GM12878 (cell line): ENCODE results near the gene MN1. TPM values are rescaled to one million over a fixed set of nuclear protein-coding genes. Genes with fewer than 3 reads are reported as not detected.

Experiments used
- ATAC-seq: fragments of 200-7000 bp; cut with Tn5 transposase; 3 replicates; pipeline ENCODE4 v1.9.1; 2020; ENCODE audit warnings: mild to moderate bottlenecking, moderate library complexity
- BruUV-seq: library from RNA; stranded (reverse); fragments of 400-500 nt; replicated peaks from 2 replicates; lab custom pipeline; 2021; lab: Mats Ljungman, UMichigan
- CTCF ChIA-PET: fragments of 300-600 bp; sonication (Branson Sonifier 250); formaldehyde crosslinking; extraction: SDS; loops from one replicate; lab custom pipeline; 2021; ENCODE audit warnings: inconsistent platforms; lab: Yijun Ruan, JAX
- POLR2A ChIA-PET: fragments of 350-600 bp; formaldehyde crosslinking; extraction: SDS; loops from one replicate; lab custom pipeline; 2021; ENCODE audit warnings: inconsistent platforms; lab: Charles Lee
- RAD21 ChIA-PET: fragments of 300-600 bp; sonication (Branson Sonifier 250); formaldehyde crosslinking; loops from one replicate; lab custom pipeline; 2023; ENCODE audit warnings: antibody characterized with exemption; ENCODE audit not compliant: unreplicated experiment; lab: Charles Lee
- SMC1A ChIA-PET: fragments of 300-600 bp; sonication (Branson Sonifier 250); formaldehyde crosslinking; loops from one replicate; lab custom pipeline; 2023; ENCODE audit not compliant: unreplicated experiment, uncharacterized antibody; lab: Charles Lee
- DNase-seq: peaks from one replicate; pipeline ENCODE4 v3.0.0-alpha.2; 2011; ENCODE audit warnings: low read depth, low spot score
- FAIRE-seq: peaks from 3 replicates; lab custom pipeline; 2011; peaks lifted over from hg19 to GRCh38; lab: Jason Lieb, UNC
- H2AFZ ChIP-seq: 2 replicates; pipeline ENCODE4 v1.6.0; 2011; ENCODE audit warnings: low read depth, low read length, control low read depth; ENCODE audit not compliant: control insufficient read depth
- H3K27ac ChIP-seq: 2 replicates; pipeline ENCODE4 v1.5.1; 2011; ENCODE audit warnings: control low read depth; ENCODE audit not compliant: control insufficient read depth, insufficient read depth
- H3K27me3 ChIP-seq, 2 experiments: replicated peaks in 1 of 2; 2 replicates each; pipeline versions ENCODE4 v1.6.0 to v1.6.1; 2011; ENCODE audit warnings: low read length in 1 of 2; ENCODE audit not compliant: control insufficient read depth in 2 of 2, insufficient read depth in 2 of 2
- H3K36me3 ChIP-seq, 2 experiments: 2 replicates each; pipeline ENCODE4 v1.5.1; 2011; ENCODE audit warnings: low read length in 1 of 2; ENCODE audit not compliant: control insufficient read depth in 2 of 2, insufficient read depth in 2 of 2
- H3K4me1 ChIP-seq: 2 replicates; pipeline ENCODE4 v1.6.1; 2011; ENCODE audit warnings: mild to moderate bottlenecking, low read length, moderate library complexity, mixed read lengths; ENCODE audit not compliant: control insufficient read depth, insufficient read depth
- H3K4me2 ChIP-seq: 2 replicates; pipeline ENCODE4 v1.6.0; 2011; ENCODE audit warnings: control low read depth; ENCODE audit not compliant: control insufficient read depth, insufficient read depth
- H3K4me3 ChIP-seq: fragments of 200-600 bp; sonication (generic); 2 replicates; pipeline ENCODE4 v1.5.1; 2016
- H3K79me2 ChIP-seq: 2 replicates; pipeline ENCODE4 v1.6.0; 2011; ENCODE audit warnings: low read length; ENCODE audit not compliant: control insufficient read depth, insufficient read depth
- H3K9ac ChIP-seq: 2 replicates; pipeline ENCODE4 v1.8.0; 2011; ENCODE audit warnings: low read length, control low read depth, mixed read lengths; ENCODE audit not compliant: control insufficient read depth, insufficient read depth
- H3K9me3 ChIP-seq: replicated peaks from 3 replicates; pipeline ENCODE4 v1.5.1; 2011; ENCODE audit warnings: mild to moderate bottlenecking, low read length; ENCODE audit not compliant: control insufficient read depth, insufficient read depth
- H4K20me1 ChIP-seq: 2 replicates; pipeline ENCODE4 v1.6.0; 2011; ENCODE audit not compliant: control insufficient read depth, insufficient read depth
- BRCA1 ChIP-seq: IDR thresholded peaks from 2 replicates; pipeline ENCODE4 v1.6.1; 2011; ENCODE audit warnings: low read depth, low read length, improper control_type of control experiment
- IKZF1 ChIP-seq: fragments of 450-650 bp; conservative IDR thresholded peaks from 2 replicates; pipeline ENCODE4 v1.6.1; 2017; ENCODE audit warnings: antibody characterized with exemption, mild to moderate bottlenecking
- NR2C2 ChIP-seq: IDR thresholded peaks from 2 replicates; pipeline ENCODE4 v1.6.1; 2011; ENCODE audit warnings: borderline replicate concordance, low read depth; ENCODE audit not compliant: control insufficient read depth, insufficient read length
- POLR2AphosphoS5 ChIP-seq: IDR thresholded peaks from 2 replicates; pipeline ENCODE4 v1.6.1; 2011; ENCODE audit warnings: mild to moderate bottlenecking, low read length, inconsistent platforms
- POU2F2 ChIP-seq: IDR thresholded peaks from 3 replicates; pipeline ENCODE4 v1.6.1; 2011; ENCODE audit warnings: low read depth, mild to moderate bottlenecking, low read length, borderline replicate concordance
- RB1 ChIP-seq: fragments of 450-650 bp; formaldehyde crosslinking; IDR thresholded peaks from 2 replicates; pipeline ENCODE4 v1.6.1; 2017; ENCODE audit warnings: mild to moderate bottlenecking, borderline replicate concordance
- SPI1 ChIP-seq: IDR thresholded peaks from 2 replicates; pipeline ENCODE4 v1.6.1; 2011; ENCODE audit warnings: low read depth, mild to moderate bottlenecking, low read length, moderate library complexity, borderline replicate concordance; ENCODE audit not compliant: insufficient read depth
- YY1 ChIP-seq: IDR thresholded peaks from 2 replicates; pipeline ENCODE4 v1.6.1; 2011; ENCODE audit warnings: low read depth, mild to moderate bottlenecking, low read length
- ZNF384 ChIP-seq: IDR thresholded peaks from 2 replicates; pipeline ENCODE4 v1.6.1; 2012; ENCODE audit warnings: low read depth, mild to moderate bottlenecking, low read length, improper control_type of control experiment, borderline replicate concordance
- WGBS: methylation state at CpG from one replicate; pipeline ENCODE4 v1.1.6; 2016; ENCODE audit warnings: low lambda C conversion rate; ENCODE audit not compliant: insufficient replicate concordance, insufficient coverage; ENCODE audit errors: missing lambda C conversion rate; 5-methylcytosine and 5-hydroxymethylcytosine counted together
- in situ Hi-C: fragments of 300-500 bp; cut with MboI; formaldehyde crosslinking; loops from 9 replicates; pipeline ENCODE4 v1.14.3; 2018; ENCODE audit warnings: mixed read lengths
- intact Hi-C: fragments of 100-400 bp; cut with micrococcal nuclease; formaldehyde crosslinking; loops from one replicate; pipeline ENCODE4 v1.14.2; 2022; ENCODE audit not compliant: unreplicated experiment
- polyA plus RNA-seq, 11 experiments: library from polyadenylated mRNA; depleted of rRNA in 4 of 11; unstranded in 6 of 11; stranded (reverse) in 5 of 11; fragments of >200 nt; fragmentation: Nextera tagmentation in 4 of 11; fragmentation: Illumina TruSeq in 1 of 11; extraction: Ambion mirVana in 4 of 11; extraction: Trizol in 1 of 11; gene quantifications; 1 replicate in 1 of 11; 2 replicates in 10 of 11; pipeline versions ENCODE4 v1.2.1 to v1.2.3, GENCODE V29; 2011 to 2016; ENCODE audit warnings: inconsistent platforms in 2 of 11, missing spikeins in 2 of 11, low read depth in 1 of 11
- total RNA-seq, 4 experiments: library from RNA; depleted of rRNA in 3 of 4; stranded (reverse); fragments of >200 nt in 3 of 4; fragmentation: Illumina TruSeq in 1 of 4; extraction: Trizol in 1 of 4; gene quantifications; 2 replicates each; pipeline versions ENCODE4 v1.2.1 to v1.2.3, GENCODE V29; 2013 to 2021
- TF ChIP-seq, protein P1 (sequence below): IDR thresholded peaks from 2 replicates; pipeline ENCODE4 v1.6.1; 2011; ENCODE audit warnings: borderline replicate concordance, low read depth, mild to moderate bottlenecking, moderate library complexity, low read length; ENCODE audit not compliant: insufficient read depth, poor library complexity, severe bottlenecking
- TF ChIP-seq, protein P2 (sequence below): fragments of 450-650 bp; IDR thresholded peaks from 2 replicates; pipeline ENCODE4 v1.6.1; 2017; ENCODE audit warnings: low read depth, mild to moderate bottlenecking, moderate library complexity

Gene MN1
- total and polyA plus RNA-seq, 10 of the 15 experiments (the other 5 are each of a cell fraction or from before 2014, with no cell fraction given): under 0.01 to 0.24 (median 0.03) TPM; not detected in 3

DNA sequence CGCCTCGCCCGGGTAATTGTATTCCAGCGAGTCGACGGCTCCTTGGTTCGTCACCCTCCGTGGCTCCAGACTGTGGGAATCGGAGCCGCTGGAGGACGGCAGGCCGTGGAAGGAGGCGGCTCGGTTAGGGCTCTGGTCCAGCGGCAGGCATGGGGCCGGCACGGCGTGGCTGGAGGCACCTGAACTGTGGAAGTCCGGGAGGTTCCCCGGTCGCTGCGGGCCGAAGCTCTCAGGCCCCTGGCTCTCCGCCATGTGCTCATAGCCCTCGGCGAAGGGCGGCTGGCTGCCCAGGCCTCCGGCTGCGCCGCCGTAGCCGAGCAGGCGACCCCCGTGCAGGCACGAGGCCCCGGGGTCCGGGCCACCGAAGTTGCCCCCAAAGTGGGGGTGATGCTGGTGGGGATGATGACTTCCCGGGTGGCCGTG is 1.7 kb downstream of the MN1 start (continued):
- no peak for TF ChIP-seq RB1
- no peak for TF ChIP-seq IKZF1
- no peak for TF ChIP-seq POLR2AphosphoS5
- no peak for TF ChIP-seq YY1
- no peak for TF ChIP-seq POU2F2
- TF ChIP-seq, protein P1, sequence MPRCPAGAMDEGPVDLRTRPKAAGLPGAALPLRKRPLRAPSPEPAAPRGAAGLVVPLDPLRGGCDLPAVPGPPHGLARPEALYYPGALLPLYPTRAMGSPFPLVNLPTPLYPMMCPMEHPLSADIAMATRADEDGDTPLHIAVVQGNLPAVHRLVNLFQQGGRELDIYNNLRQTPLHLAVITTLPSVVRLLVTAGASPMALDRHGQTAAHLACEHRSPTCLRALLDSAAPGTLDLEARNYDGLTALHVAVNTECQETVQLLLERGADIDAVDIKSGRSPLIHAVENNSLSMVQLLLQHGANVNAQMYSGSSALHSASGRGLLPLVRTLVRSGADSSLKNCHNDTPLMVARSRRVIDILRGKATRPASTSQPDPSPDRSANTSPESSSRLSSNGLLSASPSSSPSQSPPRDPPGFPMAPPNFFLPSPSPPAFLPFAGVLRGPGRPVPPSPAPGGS: no peak
- TF ChIP-seq BRCA1: no peak

DNA sequence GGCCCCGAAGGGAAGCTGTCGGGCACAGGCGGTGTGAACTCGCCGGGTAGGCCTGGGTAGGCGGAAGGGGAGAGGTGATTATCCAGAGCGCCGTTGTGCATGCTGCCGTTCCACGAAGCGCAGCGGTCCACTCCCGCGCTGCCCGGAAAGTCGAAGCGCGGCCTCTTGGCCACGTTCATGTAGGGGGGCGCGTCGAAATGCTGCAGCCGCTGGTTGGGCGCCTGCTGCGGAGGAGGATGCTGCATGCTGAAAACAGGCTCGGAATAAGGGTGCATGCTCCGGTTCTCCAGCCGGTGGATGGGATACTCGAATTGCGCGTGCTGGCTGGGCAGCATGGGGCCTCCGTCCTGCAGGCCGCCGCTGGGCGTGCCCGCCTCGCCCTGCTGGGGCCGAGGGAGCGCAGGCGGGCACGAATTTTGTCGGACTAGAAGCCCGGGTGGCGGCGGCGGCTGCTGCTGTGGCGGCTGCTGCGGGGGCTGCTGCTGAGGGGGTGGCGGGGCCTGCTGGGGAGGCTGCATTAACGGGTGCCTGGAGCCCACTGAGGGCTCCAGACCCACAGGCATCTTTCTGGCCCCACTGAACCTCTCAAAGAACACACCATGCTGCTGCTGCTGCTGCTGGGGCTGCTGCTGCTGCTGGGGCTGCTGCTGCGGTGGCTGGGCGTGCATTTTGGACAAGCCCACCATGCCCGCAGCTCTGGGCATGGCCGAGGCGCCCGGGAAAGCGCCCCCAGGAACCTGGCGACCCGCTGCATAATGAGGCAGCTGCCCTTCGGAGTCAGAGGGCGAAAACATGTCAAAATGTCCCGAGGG is 2.3 kb downstream of the MN1 start:
- POLR2A ChIA-PET: no interaction called here
- BruUV-seq: no TSS peak
- H2AFZ ChIP-seq: no peak overlapping the region
- H4K20me1 ChIP-seq: no peaks in the 10 kb centered on the region
- H3K4me3 ChIP-seq: no peak overlapping the region
- H3K36me3 ChIP-seq: no peaks in the 10 kb centered on the region
- FAIRE-seq: no peak
- peaks cover 0 to 6% of the 10 kb centered on the region in 2 experiments; a peak in 3 of 4 replicates for H3K27me3 ChIP-seq
- H3K79me2 ChIP-seq: no peaks in the 10 kb centered on the region
- no peak overlapping the region for H3K9ac ChIP-seq
- TF ChIP-seq ZNF384 (no peak), SPI1 (no peak), NR2C2 (no peak)
- TF ChIP-seq, protein P2, sequence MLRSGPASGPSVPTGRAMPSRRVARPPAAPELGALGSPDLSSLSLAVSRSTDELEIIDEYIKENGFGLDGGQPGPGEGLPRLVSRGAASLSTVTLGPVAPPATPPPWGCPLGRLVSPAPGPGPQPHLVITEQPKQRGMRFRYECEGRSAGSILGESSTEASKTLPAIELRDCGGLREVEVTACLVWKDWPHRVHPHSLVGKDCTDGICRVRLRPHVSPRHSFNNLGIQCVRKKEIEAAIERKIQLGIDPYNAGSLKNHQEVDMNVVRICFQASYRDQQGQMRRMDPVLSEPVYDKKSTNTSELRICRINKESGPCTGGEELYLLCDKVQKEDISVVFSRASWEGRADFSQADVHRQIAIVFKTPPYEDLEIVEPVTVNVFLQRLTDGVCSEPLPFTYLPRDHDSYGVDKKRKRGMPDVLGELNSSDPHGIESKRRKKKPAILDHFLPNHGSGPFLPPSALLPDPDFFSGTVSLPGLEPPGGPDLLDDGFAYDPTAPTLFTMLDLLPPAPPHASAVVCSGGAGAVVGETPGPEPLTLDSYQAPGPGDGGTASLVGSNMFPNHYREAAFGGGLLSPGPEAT: no peak
- TF ChIP-seq, all 136 proteins: peak for 0
- Histone ChIP-seq H3K9me3 (no peaks in the 10 kb centered on the region), H3K4me2 (no peak overlapping the region), H3K27ac (no peak overlapping the region), H3K4me1 (no peaks in the 10 kb centered on the region)
- intact Hi-C loops: no loop called here
- CTCF ChIA-PET: no interaction called here
- 83% methylated on average over 54 of the region's 62 CpGs for WGBS
- in situ Hi-C loops: no loop called here
- ATAC-seq (no peak), DNase-seq (no peak)
- RAD21 ChIA-PET: no interaction called here
- SMC1A ChIA-PET: no interaction called here
